A673 (cell line): ENCODE data around the gene PLCD3. TPM values are rescaled to one million over a fixed set of nuclear protein-coding genes. Genes with fewer than 3 reads are reported as not detected.

ENCODE experiments used
- BruUV-seq: library from RNA; stranded (reverse); fragments of 400-500 nt; replicated peaks from 2 replicates; lab custom pipeline; 2021; lab: Mats Ljungman, UMichigan
- CTCF ChIA-PET: fragments of 300-600 bp; sonication (Branson Sonifier 250); formaldehyde crosslinking; loops from one replicate; lab custom pipeline; 2022; ENCODE audit warnings: antibody characterized with exemption; lab: Charles Lee
- POLR2A ChIA-PET: fragments of 300-600 bp; sonication (Branson Sonifier 250); formaldehyde crosslinking; loops from one replicate; lab custom pipeline; 2022; ENCODE audit warnings: antibody characterized with exemption; ENCODE audit not compliant: low non-redundant PET; lab: Charles Lee
- DNase-seq: peaks from one replicate; pipeline ENCODE4 v3.0.0-alpha.2; 2015; ENCODE audit warnings: low spot score
- H3K27ac ChIP-seq: fragments of 200-600 bp; sonication (generic); 2 replicates; pipeline ENCODE4 v1.5.1; 2016; ENCODE audit warnings: mixed run types, low read depth, mild to moderate bottlenecking, mixed read lengths, antibody characterized with exemption, low read length; ENCODE audit not compliant: poor library complexity, severe bottlenecking
- H3K27me3 ChIP-seq: fragments of 200-600 bp; sonication (generic); replicated peaks from 2 replicates; pipeline ENCODE4 v1.6.1; 2017; ENCODE audit warnings: mixed run types, low read depth, mild to moderate bottlenecking, mixed read lengths, antibody characterized with exemption, low read length; ENCODE audit not compliant: insufficient read depth, poor library complexity
- H3K36me3 ChIP-seq: fragments of 200-600 bp; sonication (generic); 2 replicates; pipeline ENCODE4 v1.6.1; 2016; ENCODE audit warnings: mixed run types, mild to moderate bottlenecking, mixed read lengths, antibody characterized with exemption, low read length; ENCODE audit not compliant: insufficient read depth, poor library complexity, severe bottlenecking
- H3K4me1 ChIP-seq: fragments of 200-600 bp; sonication (generic); 2 replicates; pipeline ENCODE4 v1.6.1; 2017; ENCODE audit warnings: mixed run types, mild to moderate bottlenecking, mixed read lengths, antibody characterized with exemption, low read length; ENCODE audit not compliant: insufficient read depth, poor library complexity, severe bottlenecking
- H3K4me3 ChIP-seq: fragments of 200-600 bp; sonication (generic); 2 replicates; pipeline ENCODE4 v1.5.1; 2016; ENCODE audit warnings: low read depth, mixed run types, mild to moderate bottlenecking, mixed read lengths, low read length; ENCODE audit not compliant: poor library complexity, severe bottlenecking
- H3K9me3 ChIP-seq: fragments of 200-600 bp; sonication (generic); 2 replicates; pipeline ENCODE4 v1.6.1; 2016; ENCODE audit warnings: mixed run types, low read depth, mild to moderate bottlenecking, mixed read lengths, antibody characterized with exemption, low read length; ENCODE audit not compliant: poor library complexity, severe bottlenecking
- EZH2 ChIP-seq: fragments of 200-600 bp; sonication (generic); IDR thresholded peaks from 2 replicates; pipeline ENCODE4 v1.6.1; 2017; ENCODE audit warnings: borderline replicate concordance, low read depth, mild to moderate bottlenecking, mixed read lengths, antibody characterized with exemption, low read length; ENCODE audit not compliant: poor library complexity, severe bottlenecking
- intact Hi-C: fragments of 100-400 bp; cut with micrococcal nuclease; formaldehyde crosslinking; loops from one replicate; pipeline ENCODE4 v1.10.0; 2022; ENCODE audit not compliant: unreplicated experiment
- total RNA-seq: library from RNA; stranded (reverse); gene quantifications from 2 replicates; pipeline ENCODE4 v1.2.3, GENCODE V29; 2021
- TF ChIP-seq, protein P1 (sequence below): fragments of 300-800, 200-600 bp; sonication (generic); conservative IDR thresholded peaks from 2 replicates; pipeline ENCODE4 v1.5.1; 2017; ENCODE audit warnings: low read depth, mild to moderate bottlenecking, antibody characterized with exemption, low read length, moderate library complexity, mixed read lengths

The PLCD3 gene
- total RNA-seq, 1 experiment from 2014 or later: 12.0 TPM

DNA sequence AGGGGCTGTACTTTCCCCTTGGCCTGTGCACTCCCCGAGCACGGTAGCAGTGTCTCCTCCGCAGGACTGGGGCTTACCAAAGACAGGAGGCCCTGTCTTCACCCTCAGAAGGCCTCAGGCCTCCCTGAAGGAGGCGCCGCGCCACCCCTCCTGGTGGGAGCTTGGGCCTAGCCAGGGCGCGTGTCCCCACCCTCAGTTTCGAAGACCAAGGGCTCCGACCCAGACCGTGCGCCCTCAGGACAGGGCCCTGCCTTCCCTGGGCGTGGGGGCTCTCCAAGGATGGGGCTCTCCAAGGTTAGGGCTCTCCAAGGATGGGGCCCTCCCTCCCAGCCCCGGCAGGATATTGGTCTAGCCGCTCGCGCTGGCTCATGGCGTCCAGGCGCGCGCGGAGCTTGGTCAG is 11.8 kb downstream of the PLCD3 start:
- Histone ChIP-seq H3K36me3 (no peaks in the 10 kb centered on the region), H3K27ac (no peak overlapping the region), H3K9me3 (no peaks in the 10 kb centered on the region), H3K4me3 (no peak overlapping the region), H3K27me3 (no peaks in the 10 kb centered on the region), H3K4me1 (no peaks in the 10 kb centered on the region)
- BruUV-seq: no TSS peak
- intact Hi-C loops: no loop called here
- TF ChIP-seq EZH2: no peak
- TF ChIP-seq, protein P1, sequence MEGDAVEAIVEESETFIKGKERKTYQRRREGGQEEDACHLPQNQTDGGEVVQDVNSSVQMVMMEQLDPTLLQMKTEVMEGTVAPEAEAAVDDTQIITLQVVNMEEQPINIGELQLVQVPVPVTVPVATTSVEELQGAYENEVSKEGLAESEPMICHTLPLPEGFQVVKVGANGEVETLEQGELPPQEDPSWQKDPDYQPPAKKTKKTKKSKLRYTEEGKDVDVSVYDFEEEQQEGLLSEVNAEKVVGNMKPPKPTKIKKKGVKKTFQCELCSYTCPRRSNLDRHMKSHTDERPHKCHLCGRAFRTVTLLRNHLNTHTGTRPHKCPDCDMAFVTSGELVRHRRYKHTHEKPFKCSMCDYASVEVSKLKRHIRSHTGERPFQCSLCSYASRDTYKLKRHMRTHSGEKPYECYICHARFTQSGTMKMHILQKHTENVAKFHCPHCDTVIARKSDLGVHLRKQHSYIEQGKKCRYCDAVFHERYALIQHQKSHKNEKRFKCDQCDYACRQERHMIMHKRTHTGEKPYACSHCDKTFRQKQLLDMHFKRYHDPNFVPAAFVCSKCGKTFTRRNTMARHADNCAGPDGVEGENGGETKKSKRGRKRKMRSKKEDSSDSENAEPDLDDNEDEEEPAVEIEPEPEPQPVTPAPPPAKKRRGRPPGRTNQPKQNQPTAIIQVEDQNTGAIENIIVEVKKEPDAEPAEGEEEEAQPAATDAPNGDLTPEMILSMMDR: no peak
- ChIA-PET CTCF (no interaction called here), POLR2A (no interaction called here)
- DNase-seq: no peak

DNA sequence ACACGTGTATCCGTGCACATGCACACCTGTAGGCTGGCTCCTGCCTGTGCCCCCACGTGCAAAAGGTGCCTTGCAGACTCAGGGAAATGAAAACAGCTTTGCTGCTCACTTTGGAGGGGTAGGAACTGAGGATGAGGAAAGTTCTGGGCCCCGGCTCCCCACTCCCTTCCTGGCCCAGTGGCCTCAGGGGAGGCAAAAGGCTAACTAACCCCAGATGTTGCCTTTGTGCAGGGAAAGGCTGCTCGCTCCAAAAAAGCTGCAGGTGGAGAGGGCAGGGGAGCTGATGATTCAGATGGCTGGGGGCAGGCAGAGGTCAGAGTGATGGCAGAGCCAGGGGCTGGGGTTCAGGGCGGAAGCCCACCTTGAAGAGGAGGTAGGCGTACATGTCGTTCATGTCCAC is 12.4 kb downstream of the PLCD3 start:
- TF ChIP-seq, protein P1: no peak
- no peak for TF ChIP-seq EZH2
- Histone ChIP-seq H3K27ac (no peak overlapping the region), H3K27me3 (no peaks in the 10 kb centered on the region), H3K4me3 (no peak overlapping the region), H3K4me1 (no peaks in the 10 kb centered on the region), H3K36me3 (no peaks in the 10 kb centered on the region), H3K9me3 (no peaks in the 10 kb centered on the region)
- BruUV-seq: no TSS peak
- intact Hi-C loops: no loop called here
- DNase-seq: no peak
- ChIA-PET POLR2A (no interaction called here), CTCF (no interaction called here)

DNA sequence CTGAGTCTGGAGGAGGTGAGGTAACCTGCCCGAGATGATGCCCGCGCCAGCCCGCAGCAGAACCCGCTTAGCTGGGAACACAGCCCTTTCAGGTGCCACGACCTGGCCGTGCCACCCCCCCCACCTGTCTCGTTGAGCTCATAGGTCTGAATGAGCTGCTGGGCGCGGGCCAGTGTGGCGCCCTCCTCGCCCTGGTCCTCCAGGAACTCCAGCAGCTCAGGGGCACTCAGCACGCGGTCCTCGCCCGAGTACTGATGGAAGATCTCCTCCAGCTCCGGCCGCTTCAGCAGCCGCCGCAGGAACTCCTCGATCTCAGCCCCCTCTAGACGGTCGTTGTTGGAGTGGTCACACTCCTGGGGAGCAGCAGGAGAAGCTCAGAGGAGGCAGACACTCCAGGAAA is 13.6 kb downstream of the PLCD3 start:
- H3K9me3 ChIP-seq: no peaks in the 10 kb centered on the region
- H3K27ac ChIP-seq: no peak overlapping the region
- intact Hi-C loops: no loop called here
- BruUV-seq: no TSS peak
- H3K36me3 ChIP-seq: no peaks in the 10 kb centered on the region
- DNase-seq: no peak
- H3K27me3 ChIP-seq: no peaks in the 10 kb centered on the region
- no peak overlapping the region for H3K4me3 ChIP-seq
- CTCF ChIA-PET: no interaction called here
- POLR2A ChIA-PET: no interaction called here
- H3K4me1 ChIP-seq: no peaks in the 10 kb centered on the region
- TF ChIP-seq, protein P1: no peak
- TF ChIP-seq EZH2: no peak
